HG03354 (cell line): ENCODE measurements around the gene RHBDL2.
A peak's percentile ranks its signal among the peaks of the same experiment; 100 is the strongest.
"Not testable (repeated sequence)": the region's sequence is repeated elsewhere in the genome, so short reads cannot be mapped to it uniquely, and the experiment has no call there.

Experiments used
- ATAC-seq: cut with Tn5 transposase; IDR thresholded peaks from one replicate; pipeline ENCODE4 v1.9.1; 2021; ENCODE audit warnings: mild to moderate bottlenecking; ENCODE audit not compliant: unreplicated experiment, poor library complexity, severe bottlenecking

The RHBDL2 gene, protein sequence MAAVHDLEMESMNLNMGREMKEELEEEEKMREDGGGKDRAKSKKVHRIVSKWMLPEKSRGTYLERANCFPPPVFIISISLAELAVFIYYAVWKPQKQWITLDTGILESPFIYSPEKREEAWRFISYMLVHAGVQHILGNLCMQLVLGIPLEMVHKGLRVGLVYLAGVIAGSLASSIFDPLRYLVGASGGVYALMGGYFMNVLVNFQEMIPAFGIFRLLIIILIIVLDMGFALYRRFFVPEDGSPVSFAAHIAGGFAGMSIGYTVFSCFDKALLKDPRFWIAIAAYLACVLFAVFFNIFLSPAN

GRCh38 chr1:38941527-38942019, at the start of gene RHBDL2:
Gene RHBDL2, minus strand, starts transcription at chr1:38941830. Its CDS starts 22,618 bp downstream, at chr1:38919212.
- ATAC-seq: no peak

DNA sequence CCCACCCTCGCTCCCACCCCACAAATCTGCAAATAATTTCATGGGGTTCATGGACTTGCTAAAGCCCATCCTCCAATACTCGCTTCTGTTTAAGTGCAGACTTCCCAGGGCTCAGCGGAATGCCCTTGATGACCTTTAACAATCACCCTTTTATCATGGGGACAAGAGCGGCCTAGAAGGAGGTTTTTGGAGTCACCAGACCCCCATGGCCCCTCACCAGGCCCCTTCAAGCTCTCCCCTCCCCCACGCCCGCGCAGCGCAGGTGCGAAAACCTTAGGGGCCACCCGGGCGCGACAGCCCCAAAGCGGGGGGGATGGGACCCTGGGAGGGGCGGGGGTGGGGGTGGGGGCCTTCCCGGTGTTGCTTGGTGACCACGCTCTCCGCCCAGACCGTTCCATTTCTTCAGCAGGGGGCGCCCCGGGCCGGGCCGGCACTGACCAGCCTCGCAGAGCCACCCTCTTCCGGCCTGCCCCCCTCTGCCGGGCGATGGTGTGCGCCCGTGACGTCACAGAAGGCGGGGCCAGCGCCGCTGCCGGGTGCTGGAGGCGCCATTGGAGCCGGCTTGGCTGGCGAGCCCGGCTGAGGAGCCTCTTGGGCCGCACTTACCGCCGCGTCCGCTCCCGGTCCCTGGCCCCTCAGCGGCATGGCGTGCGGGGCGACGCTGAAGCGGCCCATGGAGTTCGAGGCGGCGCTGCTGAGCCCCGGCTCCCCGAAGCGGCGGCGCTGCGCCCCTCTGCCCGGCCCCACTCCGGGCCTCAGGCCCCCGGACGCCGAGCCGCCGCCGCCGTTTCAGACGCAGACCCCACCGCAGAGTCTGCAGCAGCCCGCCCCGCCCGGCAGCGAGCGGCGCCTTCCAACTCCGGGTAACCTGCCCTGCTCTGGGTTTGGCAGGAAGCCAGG, 49.4 kb upstream of the RHBDL2 start, which contains the start of gene AKIRIN1:
TSS of gene AKIRIN1 (plus strand) at position 539 of the 900 bp plus-strand sequence. CDS start at position 644, 105 bp downstream.
- peak; percentile 95 for ATAC-seq

DNA sequence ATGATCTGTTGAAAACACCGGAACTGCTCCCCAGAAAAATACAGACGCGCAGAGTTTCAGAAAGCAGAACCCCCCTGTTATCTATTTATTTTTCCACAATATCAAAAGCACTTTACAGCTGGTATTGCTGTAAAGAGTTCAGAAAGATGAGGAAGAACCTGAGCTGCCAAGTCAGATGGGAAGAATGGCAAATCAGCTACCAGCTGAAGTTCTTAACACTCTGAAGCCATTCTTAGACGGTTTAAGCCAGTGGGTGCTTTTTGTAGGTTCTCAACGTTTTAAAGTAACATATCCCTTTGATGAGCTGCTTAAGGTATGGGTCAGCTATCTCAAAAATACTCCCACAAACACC, 48.7 kb upstream of the RHBDL2 start:
- no peak for ATAC-seq

- ATAC-seq: no peak
These were observed 48.3 kb upstream of the RHBDL2 start for GRCh38 chr1:38989979-38990378.

DNA sequence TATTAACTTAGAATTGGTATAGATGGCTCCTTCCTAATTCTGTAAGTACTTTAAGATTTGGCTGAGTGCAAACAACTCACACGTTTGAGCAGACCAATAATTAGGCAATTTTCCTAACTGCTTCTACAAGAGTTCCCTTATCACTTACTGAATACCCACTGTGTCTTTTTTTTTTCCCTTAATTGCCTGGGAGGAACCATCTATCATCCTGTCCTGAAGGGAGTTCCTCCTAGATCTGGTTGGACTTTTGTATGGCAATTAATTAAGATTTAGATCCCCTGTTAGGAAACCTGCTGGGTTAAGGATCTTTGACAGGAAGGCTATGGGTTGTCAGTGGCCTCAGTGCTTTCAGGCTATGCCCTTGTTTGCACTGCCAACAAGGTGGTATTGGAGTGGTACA, 37.8 kb upstream of the RHBDL2 start:
- ATAC-seq: not testable (repeated sequence)

DNA sequence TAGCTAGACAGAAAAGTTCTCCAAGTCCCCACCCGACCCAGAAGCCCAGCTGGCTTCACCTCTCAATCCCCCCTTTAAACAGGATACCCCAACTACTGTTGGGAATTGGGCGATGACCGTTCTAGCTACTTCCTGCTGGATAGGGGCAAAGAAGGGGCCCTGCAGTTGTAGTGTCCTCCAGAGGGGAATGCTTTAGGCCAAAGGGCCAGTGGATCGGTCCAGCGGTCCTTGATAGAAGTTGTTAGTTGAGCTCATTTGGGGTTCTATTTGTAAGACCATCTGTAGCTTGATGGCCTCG, 36.6 kb upstream of the RHBDL2 start:
- ATAC-seq: not testable (repeated sequence)

- ATAC-seq: not testable (repeated sequence)
These were observed 36.0 kb upstream of the RHBDL2 start for GRCh38 chr1:38977399-38978244.

GRCh38 chr1:38973659-38974437, 32.2 kb upstream of the RHBDL2 start:
- no peak for ATAC-seq

DNA sequence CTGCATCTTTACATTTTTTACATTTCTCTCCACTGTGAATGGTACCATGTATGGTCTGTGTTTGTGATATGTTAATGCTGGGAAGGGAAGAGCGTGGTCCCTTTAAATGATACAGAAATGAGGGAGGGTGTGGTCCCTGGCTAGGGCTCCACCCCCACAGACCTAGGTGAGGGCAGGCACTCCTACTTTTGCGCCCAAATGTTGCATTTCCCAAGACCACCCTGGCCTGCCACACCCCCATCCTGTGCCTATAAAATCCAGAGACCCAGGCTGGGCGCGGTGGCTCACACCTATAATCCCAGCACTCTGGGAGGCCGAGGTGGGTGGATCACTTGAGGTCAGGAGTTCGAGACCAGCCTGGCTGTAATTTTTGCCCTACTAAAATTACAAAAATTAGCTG, 31.5 kb upstream of the RHBDL2 start:
- not testable (repeated sequence) for ATAC-seq

GRCh38 chr1:38964140-38964548, 22.5 kb upstream of the RHBDL2 start:
- no peak for ATAC-seq

GRCh38 chr1:38962560-38962959, 20.9 kb upstream of the RHBDL2 start:
- no peak for ATAC-seq

DNA sequence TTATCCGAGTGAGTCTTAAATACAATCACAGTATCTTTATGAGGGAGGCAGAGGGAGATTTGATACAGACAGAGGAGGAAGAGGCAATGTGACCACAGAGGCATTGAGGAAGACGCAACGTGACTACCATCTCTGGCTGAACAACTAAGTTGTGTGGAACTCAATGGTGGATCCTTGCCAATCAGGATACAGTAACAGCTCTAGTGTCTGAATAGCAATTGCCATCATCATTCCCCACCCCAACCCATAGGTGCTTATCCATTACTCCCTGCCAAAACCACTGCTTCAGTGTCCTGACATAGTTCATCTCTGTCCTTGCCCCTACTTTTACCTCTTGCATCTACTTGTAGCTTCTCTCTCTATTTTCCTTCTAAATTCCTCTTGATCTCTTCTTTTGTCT, 20.5 kb upstream of the RHBDL2 start:
- ATAC-seq: no peak

- ATAC-seq: no peak
These were observed 17.3 kb upstream of the RHBDL2 start for GRCh38 chr1:38958967-38959366.

GRCh38 chr1:38953433-38953860, 11.8 kb upstream of the RHBDL2 start:
- ATAC-seq: no peak

DNA sequence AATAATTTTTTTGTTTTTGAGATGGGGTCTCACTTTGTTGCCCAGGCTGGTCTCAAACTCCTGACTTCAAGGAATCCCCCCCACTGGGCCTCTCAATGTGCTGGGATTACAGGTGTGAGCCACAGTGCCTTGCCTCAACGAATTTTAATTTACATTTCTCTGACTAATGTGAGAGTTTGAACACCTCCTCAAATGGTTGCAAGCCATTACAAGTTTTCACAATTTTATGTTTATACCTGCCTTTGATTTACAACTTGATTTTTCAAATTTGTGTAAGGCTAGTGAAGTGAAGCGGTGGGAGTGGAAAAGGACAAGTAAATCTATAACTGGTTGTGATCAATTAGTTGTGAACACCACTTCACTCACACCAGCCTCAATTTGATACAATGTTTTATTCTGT, 8.9 kb upstream of the RHBDL2 start:
- no peak for ATAC-seq

GRCh38 chr1:38944547-38944946, 2.9 kb upstream of the RHBDL2 start:
- no peak for ATAC-seq

DNA sequence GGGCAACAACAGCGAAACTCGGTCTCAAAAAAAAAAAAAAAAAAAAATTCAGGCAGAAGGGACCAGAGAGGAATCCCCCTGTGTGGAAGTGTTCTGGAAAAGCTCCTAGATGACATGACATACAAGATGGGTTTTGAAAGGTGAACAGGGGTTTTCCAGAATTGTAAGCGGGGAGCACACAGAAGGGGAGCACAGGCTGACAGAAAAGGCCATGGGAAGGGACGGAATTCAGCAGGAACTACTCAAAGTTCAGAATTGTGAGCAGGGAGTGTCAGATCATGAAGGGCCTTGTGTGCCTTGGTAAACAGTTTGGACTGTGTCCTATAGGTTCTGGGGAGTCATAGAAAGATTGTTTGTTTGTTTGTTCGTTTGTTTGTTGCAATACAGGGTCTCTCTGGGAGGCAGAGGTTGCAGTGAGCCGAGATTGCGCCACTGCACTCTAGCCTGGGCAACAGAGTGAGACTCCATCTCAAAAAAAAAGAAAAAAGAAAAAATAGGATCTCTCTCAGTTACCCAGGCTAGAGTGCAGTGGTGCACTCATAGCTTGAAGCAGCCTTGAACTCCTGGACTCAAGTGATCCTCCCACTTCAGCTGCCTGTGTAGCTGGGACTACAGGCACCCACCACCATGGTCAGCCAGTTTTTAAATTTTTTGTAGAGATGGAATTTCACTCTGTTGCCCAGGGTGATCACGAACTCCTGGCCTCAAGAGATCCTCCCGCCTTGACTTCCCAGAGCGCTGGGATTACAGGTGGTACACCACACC, 1.2 kb upstream of the RHBDL2 start:
- ATAC-seq: no peak

- ATAC-seq: no peak
These were observed 537 bp downstream of the RHBDL2 start for GRCh38 chr1:38941093-38941492.
